ENCODE data around the gene SRL. TPM values are rescaled to one million over a fixed set of nuclear protein-coding genes. Genes with fewer than 3 reads are reported as not detected.

Gene SRL
- total and polyA plus RNA-seq, 4 donors = 0.14 to 0.22 (median 0.17) TPM

- Histone ChIP-seq H3K9ac (ENCODE audit: low read depth in 1 of 2, low read length in 2 of 2) (no peak overlapping the region), H3K27me3 (ENCODE audit: control insufficient read depth in 4 of 4, insufficient read depth in 4 of 4, low read length in 3 of 4) (no peaks in the 10 kb centered on the region), H3K4me3 (ENCODE audit: low read depth in 1 of 3, low read length in 3 of 3) (no peak overlapping the region), H3K27ac (ENCODE audit: low read depth in 1 of 2, low read length in 2 of 2) (no peak overlapping the region), H3K9me3 (ENCODE audit: control insufficient read depth in 4 of 4, low read length in 3 of 4) (no peaks in the 10 kb centered on the region), H3K36me3 (ENCODE audit: control insufficient read depth in 4 of 4, insufficient read depth in 3 of 4, low read depth in 1 of 4, low read length in 3 of 4) (no peaks in the 10 kb centered on the region), H3K4me1 (ENCODE audit: control insufficient read depth in 4 of 4, insufficient read depth in 4 of 4, low read length in 3 of 4) (no peaks in the 10 kb centered on the region)
- DNase-seq (ENCODE audit: low spot score) = no peak
- TF ChIP-seq HNF4A (conservative IDR thresholded peaks at IDR 0.05) (no peak), EGR1 (IDR thresholded peaks at IDR 0.05; ENCODE audit: low read depth in 2 of 2) (no peak), SP1 (IDR thresholded peaks at IDR 0.05) (no peak), TAF1 (conservative IDR thresholded peaks at IDR 0.05) (no peak), RAD21 (IDR thresholded peaks at IDR 0.05) (no peak), FOXA2 (IDR thresholded peaks at IDR 0.05) (no peak), RXRA (IDR thresholded peaks at IDR 0.05) (no peak), FOXA1 (IDR thresholded peaks at IDR 0.05) (no peak), ZBTB33 (IDR thresholded peaks at IDR 0.05) (no peak), JUND (IDR thresholded peaks at IDR 0.05) (no peak), HNF4G (IDR thresholded peaks at IDR 0.05) (no peak), GABPA (IDR thresholded peaks at IDR 0.05 in 1 of 2, conservative IDR thresholded peaks at IDR 0.05 in 1 of 2) (no peak), NR2F2 (IDR thresholded peaks at IDR 0.05) (no peak), YY1 (IDR thresholded peaks at IDR 0.05) (no peak), CTCF (IDR thresholded peaks at IDR 0.05; ENCODE audit: low read depth, low read length, missing input control) (no peak), MAX (IDR thresholded peaks at IDR 0.05) (no peak)
- TF ChIP-seq, protein P1, sequence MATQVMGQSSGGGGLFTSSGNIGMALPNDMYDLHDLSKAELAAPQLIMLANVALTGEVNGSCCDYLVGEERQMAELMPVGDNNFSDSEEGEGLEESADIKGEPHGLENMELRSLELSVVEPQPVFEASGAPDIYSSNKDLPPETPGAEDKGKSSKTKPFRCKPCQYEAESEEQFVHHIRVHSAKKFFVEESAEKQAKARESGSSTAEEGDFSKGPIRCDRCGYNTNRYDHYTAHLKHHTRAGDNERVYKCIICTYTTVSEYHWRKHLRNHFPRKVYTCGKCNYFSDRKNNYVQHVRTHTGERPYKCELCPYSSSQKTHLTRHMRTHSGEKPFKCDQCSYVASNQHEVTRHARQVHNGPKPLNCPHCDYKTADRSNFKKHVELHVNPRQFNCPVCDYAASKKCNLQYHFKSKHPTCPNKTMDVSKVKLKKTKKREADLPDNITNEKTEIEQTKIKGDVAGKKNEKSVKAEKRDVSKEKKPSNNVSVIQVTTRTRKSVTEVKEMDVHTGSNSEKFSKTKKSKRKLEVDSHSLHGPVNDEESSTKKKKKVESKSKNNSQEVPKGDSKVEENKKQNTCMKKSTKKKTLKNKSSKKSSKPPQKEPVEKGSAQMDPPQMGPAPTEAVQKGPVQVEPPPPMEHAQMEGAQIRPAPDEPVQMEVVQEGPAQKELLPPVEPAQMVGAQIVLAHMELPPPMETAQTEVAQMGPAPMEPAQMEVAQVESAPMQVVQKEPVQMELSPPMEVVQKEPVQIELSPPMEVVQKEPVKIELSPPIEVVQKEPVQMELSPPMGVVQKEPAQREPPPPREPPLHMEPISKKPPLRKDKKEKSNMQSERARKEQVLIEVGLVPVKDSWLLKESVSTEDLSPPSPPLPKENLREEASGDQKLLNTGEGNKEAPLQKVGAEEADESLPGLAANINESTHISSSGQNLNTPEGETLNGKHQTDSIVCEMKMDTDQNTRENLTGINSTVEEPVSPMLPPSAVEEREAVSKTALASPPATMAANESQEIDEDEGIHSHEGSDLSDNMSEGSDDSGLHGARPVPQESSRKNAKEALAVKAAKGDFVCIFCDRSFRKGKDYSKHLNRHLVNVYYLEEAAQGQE (IDR thresholded peaks at IDR 0.05) = no peak
- TF ChIP-seq, protein P2, sequence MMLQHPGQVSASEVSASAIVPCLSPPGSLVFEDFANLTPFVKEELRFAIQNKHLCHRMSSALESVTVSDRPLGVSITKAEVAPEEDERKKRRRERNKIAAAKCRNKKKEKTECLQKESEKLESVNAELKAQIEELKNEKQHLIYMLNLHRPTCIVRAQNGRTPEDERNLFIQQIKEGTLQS (IDR thresholded peaks at IDR 0.05) = no peak
- 73% methylated on average over 4 of the region's 4 CpGs for WGBS
These were observed 8.4 kb downstream of the SRL start for GRCh38 chr16:4233431-4233830.

Measured in liver (tissue), 9 donors.